Activated CD8-positive, alpha-beta T cell treated with anti-CD3 and anti-CD28 coated beads for 36 hours (primary cell): Measurements from ENCODE around the gene KLC3. TPM values are rescaled to one million over a fixed set of nuclear protein-coding genes. Genes with fewer than 3 reads are reported as not detected.

Experiments
- ATAC-seq: fragments of 200-7000 bp; cut with Tn5 transposase; one replicate; pipeline ENCODE4 v1.10.0; 2021; ENCODE audit warnings: mild to moderate bottlenecking, moderate library complexity
- CTCF ChIA-PET: fragments of 350-600 bp; sonication (Branson Sonifier 250); formaldehyde crosslinking; loops from one replicate; lab custom pipeline; 2021; ENCODE audit warnings: antibody characterized with exemption; lab: Charles Lee
- POLR2A ChIA-PET: fragments of 350-600 bp; sonication (Branson Sonifier 250); formaldehyde crosslinking; loops from one replicate; lab custom pipeline; 2021; ENCODE audit warnings: antibody characterized with exemption; lab: Charles Lee
- DNase-seq: peaks from one replicate; pipeline ENCODE4 v3.0.0-alpha.2; 2020
- H3K27ac Mint-ChIP-seq: one replicate; pipeline ENCODE4 v1.8.0; 2021; ENCODE audit warnings: mild to moderate bottlenecking, mixed read lengths
- H3K27me3 Mint-ChIP-seq: one replicate; pipeline ENCODE4 v1.8.0; 2021; ENCODE audit warnings: mixed read lengths
- H3K36me3 Mint-ChIP-seq: one replicate; pipeline ENCODE4 v1.8.0; 2021; ENCODE audit warnings: low read depth, mixed read lengths
- H3K4me1 Mint-ChIP-seq: one replicate; pipeline ENCODE4 v1.8.0; 2021; ENCODE audit warnings: low read depth, mixed read lengths
- H3K4me3 Mint-ChIP-seq: one replicate; pipeline ENCODE4 v1.8.0; 2021; ENCODE audit warnings: mild to moderate bottlenecking, moderate library complexity, mixed read lengths
- H3K9me3 Mint-ChIP-seq: one replicate; pipeline ENCODE4 v1.8.0; 2021; ENCODE audit warnings: mixed read lengths
- CTCF ChIP-seq: fragments of 200-600 bp; IDR thresholded peaks from one replicate; pipeline ENCODE4 v1.8.0; 2022; ENCODE audit warnings: antibody characterized with exemption, mild to moderate bottlenecking
- intact Hi-C: fragments of 100-400 bp; cut with micrococcal nuclease; formaldehyde crosslinking; loops from one replicate; pipeline ENCODE4 v1.10.0; 2022
- total RNA-seq, 2 experiments: library from RNA; stranded (reverse); gene quantifications; one replicate each; pipeline ENCODE4 v1.2.3, GENCODE V29; 2021

The KLC3 gene
- total RNA-seq, 2 experiments from 2014 or later = not detected

- no peak for ATAC-seq
These were observed 44.7 kb upstream of the KLC3 start for GRCh38 chr19:45295873-45296272.

GRCh38 chr19:45296355-45296754 is 44.2 kb upstream of the KLC3 start:
- Mint-ChIP-seq H3K9me3 (no peaks in the 10 kb centered on the region), H3K4me3 (no peak overlapping the region), H3K27me3 (no peaks in the 10 kb centered on the region), H3K36me3 (peaks cover 18% of the 10 kb centered on the region), H3K27ac (no peak overlapping the region), H3K4me1 (peaks cover 10% of the 10 kb centered on the region)
- intact Hi-C loops = no loop called here
- CTCF ChIA-PET = interaction anchor here (1.6 kb wide), 1 partner anchor 43 kb away, joined by 5 read pairs; no protein-coding TSS in a partner anchor
- TF ChIP-seq CTCF = no peak
- ATAC-seq = no peak
- POLR2A ChIA-PET = no interaction called here
- DNase-seq = peak; percentile 7

More at GRCh38 chr19:45295873-45296272, 44.7 kb upstream of the KLC3 start:
- Mint-ChIP-seq H3K27ac (no peak overlapping the region), H3K9me3 (no peaks in the 10 kb centered on the region), H3K36me3 (peaks cover 19% of the 10 kb centered on the region), H3K4me1 (peaks cover 10% of the 10 kb centered on the region), H3K27me3 (no peaks in the 10 kb centered on the region), H3K4me3 (no peak overlapping the region)
- CTCF ChIA-PET = interaction anchor here (1.6 kb wide), 1 partner anchor 43 kb away, joined by 5 read pairs; no protein-coding TSS in a partner anchor
- intact Hi-C loops = no loop called here
- no peak for TF ChIP-seq CTCF
- POLR2A ChIA-PET = no interaction called here
- no peak for DNase-seq

- no peak for TF ChIP-seq CTCF
- ChIA-PET CTCF (no interaction called here), POLR2A (no interaction called here)
- Mint-ChIP-seq H3K27ac (no peak overlapping the region), H3K36me3 (peaks cover 11% of the 10 kb centered on the region), H3K4me3 (no peak overlapping the region), H3K27me3 (no peaks in the 10 kb centered on the region), H3K4me1 (peaks cover 10% of the 10 kb centered on the region), H3K9me3 (no peaks in the 10 kb centered on the region)
- no peak for ATAC-seq
- intact Hi-C loops = no loop called here
- DNase-seq = no peak
These were observed 42.9 kb upstream of the KLC3 start for GRCh38 chr19:45297674-45298073.

- ChIA-PET CTCF (no interaction called here), POLR2A (no interaction called here)
- intact Hi-C loops = no loop called here
- Mint-ChIP-seq H3K27me3 (no peaks in the 10 kb centered on the region), H3K4me1 (peaks cover 10% of the 10 kb centered on the region), H3K36me3 (peaks cover 10% of the 10 kb centered on the region), H3K27ac (no peak overlapping the region), H3K9me3 (no peaks in the 10 kb centered on the region), H3K4me3 (no peak overlapping the region)
- no peak for TF ChIP-seq CTCF
- ATAC-seq (no peak), DNase-seq (no peak)
These were observed 42.3 kb upstream of the KLC3 start for GRCh38 chr19:45298264-45298663.

- Mint-ChIP-seq H3K27me3 (no peaks in the 10 kb centered on the region), H3K9me3 (no peaks in the 10 kb centered on the region), H3K27ac (no peak overlapping the region), H3K36me3 (peaks cover 7% of the 10 kb centered on the region), H3K4me3 (no peak overlapping the region), H3K4me1 (no peaks in the 10 kb centered on the region)
- intact Hi-C loops = no loop called here
- POLR2A ChIA-PET = no interaction called here
- no peak for DNase-seq
- ATAC-seq = no peak
- CTCF ChIA-PET = no interaction called here
- no peak for TF ChIP-seq CTCF
These were observed 40.8 kb upstream of the KLC3 start for GRCh38 chr19:45299719-45300118.
